HG02840 (cell line): ENCODE measurements around the gene KRTAP27-1.

Experiments
- ATAC-seq: cut with Tn5 transposase; IDR thresholded peaks from one replicate; pipeline ENCODE4 v1.9.1; 2021; ENCODE audit warnings: mild to moderate bottlenecking, moderate library complexity, moderate number of reproducible peaks; ENCODE audit not compliant: unreplicated experiment, low FRiP score

The KRTAP27-1 gene

GRCh38 chr21:30305136-30305535, 32.4 kb downstream of the KRTAP27-1 start:
- no peak for ATAC-seq

- no peak for ATAC-seq
These were observed 48.3 kb downstream of the KRTAP27-1 start, which contains the start of gene KRTAP25-1 for GRCh38 chr21:30289215-30289614. Gene KRTAP25-1 (minus strand): TSS chr21:30289514. CDS start chr21:30289490, 24 bp downstream.
